GM12878 (cell line): ENCODE results near the gene OOEP. TPM values are rescaled to one million over a fixed set of nuclear protein-coding genes. Genes with fewer than 3 reads are reported as not detected.

Source experiments
- ATAC-seq: fragments of 200-7000 bp; cut with Tn5 transposase; 3 replicates; pipeline ENCODE4 v1.9.1; 2020; ENCODE audit warnings: mild to moderate bottlenecking, moderate library complexity
- BruUV-seq: library from RNA; stranded (reverse); fragments of 400-500 nt; replicated peaks from 2 replicates; lab custom pipeline; 2021; lab: Mats Ljungman, UMichigan
- CTCF ChIA-PET: fragments of 300-600 bp; sonication (Branson Sonifier 250); formaldehyde crosslinking; extraction: SDS; loops from one replicate; lab custom pipeline; 2021; ENCODE audit warnings: inconsistent platforms; lab: Yijun Ruan, JAX
- POLR2A ChIA-PET: fragments of 350-600 bp; formaldehyde crosslinking; extraction: SDS; loops from one replicate; lab custom pipeline; 2021; ENCODE audit warnings: inconsistent platforms; lab: Charles Lee
- RAD21 ChIA-PET: fragments of 300-600 bp; sonication (Branson Sonifier 250); formaldehyde crosslinking; loops from one replicate; lab custom pipeline; 2023; ENCODE audit warnings: antibody characterized with exemption; ENCODE audit not compliant: unreplicated experiment; lab: Charles Lee
- SMC1A ChIA-PET: fragments of 300-600 bp; sonication (Branson Sonifier 250); formaldehyde crosslinking; loops from one replicate; lab custom pipeline; 2023; ENCODE audit not compliant: unreplicated experiment, uncharacterized antibody; lab: Charles Lee
- DNase-seq: peaks from one replicate; pipeline ENCODE4 v3.0.0-alpha.2; 2011; ENCODE audit warnings: low read depth, low spot score
- FAIRE-seq: peaks from 3 replicates; lab custom pipeline; 2011; peaks lifted over from hg19 to GRCh38; lab: Jason Lieb, UNC
- H2AFZ ChIP-seq: 2 replicates; pipeline ENCODE4 v1.6.0; 2011; ENCODE audit warnings: low read depth, low read length, control low read depth; ENCODE audit not compliant: control insufficient read depth
- H3K27ac ChIP-seq: 2 replicates; pipeline ENCODE4 v1.5.1; 2011; ENCODE audit warnings: control low read depth; ENCODE audit not compliant: control insufficient read depth, insufficient read depth
- H3K27me3 ChIP-seq, 2 experiments: replicated peaks in 1 of 2; 2 replicates each; pipeline versions ENCODE4 v1.6.0 to v1.6.1; 2011; ENCODE audit warnings: low read length in 1 of 2; ENCODE audit not compliant: control insufficient read depth in 2 of 2, insufficient read depth in 2 of 2
- H3K36me3 ChIP-seq, 2 experiments: 2 replicates each; pipeline ENCODE4 v1.5.1; 2011; ENCODE audit warnings: low read length in 1 of 2; ENCODE audit not compliant: control insufficient read depth in 2 of 2, insufficient read depth in 2 of 2
- H3K4me1 ChIP-seq: 2 replicates; pipeline ENCODE4 v1.6.1; 2011; ENCODE audit warnings: mild to moderate bottlenecking, low read length, moderate library complexity, mixed read lengths; ENCODE audit not compliant: control insufficient read depth, insufficient read depth
- H3K4me2 ChIP-seq: 2 replicates; pipeline ENCODE4 v1.6.0; 2011; ENCODE audit warnings: control low read depth; ENCODE audit not compliant: control insufficient read depth, insufficient read depth
- H3K4me3 ChIP-seq: fragments of 200-600 bp; sonication (generic); 2 replicates; pipeline ENCODE4 v1.5.1; 2016
- H3K79me2 ChIP-seq: 2 replicates; pipeline ENCODE4 v1.6.0; 2011; ENCODE audit warnings: low read length; ENCODE audit not compliant: control insufficient read depth, insufficient read depth
- H3K9ac ChIP-seq: 2 replicates; pipeline ENCODE4 v1.8.0; 2011; ENCODE audit warnings: low read length, control low read depth, mixed read lengths; ENCODE audit not compliant: control insufficient read depth, insufficient read depth
- H3K9me3 ChIP-seq: replicated peaks from 3 replicates; pipeline ENCODE4 v1.5.1; 2011; ENCODE audit warnings: mild to moderate bottlenecking, low read length; ENCODE audit not compliant: control insufficient read depth, insufficient read depth
- H4K20me1 ChIP-seq: 2 replicates; pipeline ENCODE4 v1.6.0; 2011; ENCODE audit not compliant: control insufficient read depth, insufficient read depth
- ATF2 ChIP-seq: IDR thresholded peaks from 2 replicates; pipeline ENCODE4 v1.6.1; 2012; ENCODE audit warnings: low read length, inconsistent platforms
- CBFB ChIP-seq: IDR thresholded peaks from 2 replicates; pipeline ENCODE4 v1.6.1; 2016; ENCODE audit warnings: antibody characterized with exemption, low read depth
- E2F8 ChIP-seq: fragments of 450-650 bp; IDR thresholded peaks from 2 replicates; pipeline ENCODE4 v1.6.1; 2018; ENCODE audit warnings: mild to moderate bottlenecking, low read depth, moderate library complexity; ENCODE audit not compliant: partially characterized antibody
- JUNB ChIP-seq: IDR thresholded peaks from 2 replicates; pipeline ENCODE4 v1.6.1; 2016; ENCODE audit warnings: antibody characterized with exemption, mild to moderate bottlenecking
- KAT2A ChIP-seq: conservative IDR thresholded peaks from 2 replicates; pipeline ENCODE4 v1.6.1; 2011; ENCODE audit warnings: low read depth, low read length; ENCODE audit not compliant: control insufficient read depth
- MXI1 ChIP-seq: fragments of 150-350 bp; IDR thresholded peaks from 2 replicates; pipeline ENCODE4 v1.6.1; 2011; ENCODE audit warnings: low read depth, mild to moderate bottlenecking, inconsistent platforms, low read length, improper control_type of control experiment
- NBN ChIP-seq: fragments of 450-650 bp; IDR thresholded peaks from 2 replicates; pipeline ENCODE4 v1.6.1; 2016
- PAX8 ChIP-seq: fragments of 450-650 bp; IDR thresholded peaks from 2 replicates; pipeline ENCODE4 v1.6.1; 2017; ENCODE audit warnings: mild to moderate bottlenecking, moderate library complexity
- PKNOX1 ChIP-seq: fragments of 450-650 bp; IDR thresholded peaks from 2 replicates; pipeline ENCODE4 v1.6.1; 2016; ENCODE audit warnings: mild to moderate bottlenecking
- RAD51 ChIP-seq: fragments of 450-650 bp; IDR thresholded peaks from 2 replicates; pipeline ENCODE4 v1.6.1; 2016; ENCODE audit warnings: moderate library complexity, mild to moderate bottlenecking, inconsistent platforms
- SMAD5 ChIP-seq: IDR thresholded peaks from 2 replicates; pipeline ENCODE4 v1.6.1; 2016; ENCODE audit warnings: antibody characterized with exemption, low read depth
- ZZZ3 ChIP-seq: IDR thresholded peaks from 2 replicates; pipeline ENCODE4 v1.6.1; 2011; ENCODE audit warnings: low read depth; ENCODE audit not compliant: control insufficient read depth, insufficient read length
- WGBS: methylation state at CpG from one replicate; pipeline ENCODE4 v1.1.6; 2016; ENCODE audit warnings: low lambda C conversion rate; ENCODE audit not compliant: insufficient replicate concordance, insufficient coverage; ENCODE audit errors: missing lambda C conversion rate; 5-methylcytosine and 5-hydroxymethylcytosine counted together
- in situ Hi-C: fragments of 300-500 bp; cut with MboI; formaldehyde crosslinking; loops from 9 replicates; pipeline ENCODE4 v1.14.3; 2018; ENCODE audit warnings: mixed read lengths
- intact Hi-C: fragments of 100-400 bp; cut with micrococcal nuclease; formaldehyde crosslinking; loops from one replicate; pipeline ENCODE4 v1.14.2; 2022; ENCODE audit not compliant: unreplicated experiment
- polyA plus RNA-seq, 11 experiments: library from polyadenylated mRNA; depleted of rRNA in 4 of 11; unstranded in 6 of 11; stranded (reverse) in 5 of 11; fragments of >200 nt; fragmentation: Nextera tagmentation in 4 of 11; fragmentation: Illumina TruSeq in 1 of 11; extraction: Ambion mirVana in 4 of 11; extraction: Trizol in 1 of 11; gene quantifications; 1 replicate in 1 of 11; 2 replicates in 10 of 11; pipeline versions ENCODE4 v1.2.1 to v1.2.3, GENCODE V29; 2011 to 2016; ENCODE audit warnings: inconsistent platforms in 2 of 11, missing spikeins in 2 of 11, low read depth in 1 of 11
- total RNA-seq, 4 experiments: library from RNA; depleted of rRNA in 3 of 4; stranded (reverse); fragments of >200 nt in 3 of 4; fragmentation: Illumina TruSeq in 1 of 4; extraction: Trizol in 1 of 4; gene quantifications; 2 replicates each; pipeline versions ENCODE4 v1.2.1 to v1.2.3, GENCODE V29; 2013 to 2021
- TF ChIP-seq, protein P1 (sequence below): IDR thresholded peaks from 2 replicates; pipeline ENCODE4 v1.6.1; 2012; ENCODE audit warnings: low read depth, low read length, improper control_type of control experiment
- TF ChIP-seq, protein P2 (sequence below): IDR thresholded peaks from 2 replicates; pipeline ENCODE4 v1.6.1; 2011; ENCODE audit warnings: borderline replicate concordance, low read depth, mild to moderate bottlenecking, moderate library complexity, mixed read lengths, low read length; ENCODE audit not compliant: insufficient read depth; ENCODE audit errors: extremely low read length

Gene OOEP
- total and polyA plus RNA-seq, 10 of the 15 experiments (the other 5 are each of a cell fraction or from before 2014, with no cell fraction given): 0.08 TPM; not detected in 9

- Histone ChIP-seq H3K79me2 (no peaks in the 10 kb centered on the region), H4K20me1 (no peaks in the 10 kb centered on the region), H3K9me3 (no peaks in the 10 kb centered on the region), H3K4me1 (no peaks in the 10 kb centered on the region), H3K27me3 (no peaks in the 10 kb centered on the region), H3K4me3 (no peak overlapping the region), H3K27ac (no peak overlapping the region), H3K36me3 (no peaks in the 10 kb centered on the region), H3K9ac (no peak overlapping the region), H3K4me2 (no peak overlapping the region), H2AFZ (no peak overlapping the region)
- ChIA-PET POLR2A (no interaction called here), SMC1A (no interaction called here), CTCF (interaction anchor here (0.6 to 1.0 kb wide), 2 partner anchors 15 to 290 kb away, joined by 3 read pairs; no protein-coding TSS in a partner anchor), RAD21 (interaction anchor here (0.8 kb wide), 1 partner anchor 18 kb away, joined by 3 read pairs; no protein-coding TSS in a partner anchor)
- in situ Hi-C loops: no loop called here
- intact Hi-C loops: no loop called here
- no TSS peak for BruUV-seq
- FAIRE-seq (no peak), DNase-seq (no peak), ATAC-seq (no peak)
- TF ChIP-seq, protein P1, sequence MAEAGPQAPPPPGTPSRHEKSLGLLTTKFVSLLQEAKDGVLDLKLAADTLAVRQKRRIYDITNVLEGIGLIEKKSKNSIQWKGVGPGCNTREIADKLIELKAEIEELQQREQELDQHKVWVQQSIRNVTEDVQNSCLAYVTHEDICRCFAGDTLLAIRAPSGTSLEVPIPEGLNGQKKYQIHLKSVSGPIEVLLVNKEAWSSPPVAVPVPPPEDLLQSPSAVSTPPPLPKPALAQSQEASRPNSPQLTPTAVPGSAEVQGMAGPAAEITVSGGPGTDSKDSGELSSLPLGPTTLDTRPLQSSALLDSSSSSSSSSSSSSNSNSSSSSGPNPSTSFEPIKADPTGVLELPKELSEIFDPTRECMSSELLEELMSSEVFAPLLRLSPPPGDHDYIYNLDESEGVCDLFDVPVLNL: no peak
- TF ChIP-seq PKNOX1 (no peak), PAX8 (no peak), NBN (no peak), RAD51 (no peak), ZZZ3 (no peak), KAT2A (no peak), E2F8 (no peak), JUNB (no peak), CBFB (no peak), MXI1 (no peak), ATF2 (no peak), SMAD5 (no peak)
- TF ChIP-seq, protein P2, sequence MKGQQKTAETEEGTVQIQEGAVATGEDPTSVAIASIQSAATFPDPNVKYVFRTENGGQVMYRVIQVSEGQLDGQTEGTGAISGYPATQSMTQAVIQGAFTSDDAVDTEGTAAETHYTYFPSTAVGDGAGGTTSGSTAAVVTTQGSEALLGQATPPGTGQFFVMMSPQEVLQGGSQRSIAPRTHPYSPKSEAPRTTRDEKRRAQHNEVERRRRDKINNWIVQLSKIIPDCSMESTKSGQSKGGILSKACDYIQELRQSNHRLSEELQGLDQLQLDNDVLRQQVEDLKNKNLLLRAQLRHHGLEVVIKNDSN: no peak
- WGBS: 64% methylated on average over 3 of the region's 5 CpGs
These were observed 27.5 kb downstream of the OOEP start for GRCh38 chr6:73342174-73342573.
